CD14-positive monocyte (primary cell): ENCODE measurements around the gene HIF1A. TPM values are rescaled to one million over a fixed set of nuclear protein-coding genes. Genes with fewer than 3 reads are reported as not detected.

Source experiments
- DNase-seq, 3 donors: peaks; one replicate each; pipeline ENCODE4 v3.0.0-alpha.2; 2011 to 2022
- H2AFZ ChIP-seq: 2 replicates; pipeline ENCODE4 v1.6.0; 2012; ENCODE audit warnings: mild to moderate bottlenecking, low read depth, low read length, inconsistent platforms; ENCODE audit not compliant: insufficient read depth, poor library complexity, severe bottlenecking
- H3K27ac ChIP-seq, 2 donors: 1 replicate in 1 of 2; 2 replicates in 1 of 2; pipeline ENCODE4 v1.5.1; 2012 to 2013; ENCODE audit warnings: low read length in 2 of 2, control low read depth in 1 of 2, inconsistent platforms in 1 of 2, low read depth in 1 of 2, mild to moderate bottlenecking in 1 of 2
- H3K27me3 ChIP-seq, 2 donors: one replicate each; pipeline versions ENCODE4 v1.6.0 to v1.6.1; 2011 to 2013; ENCODE audit warnings: low read length in 2 of 2; ENCODE audit not compliant: control insufficient read depth in 2 of 2, insufficient read depth in 2 of 2
- H3K36me3 ChIP-seq, 2 donors: replicated peaks in 1 of 2; 1 replicate in 1 of 2; 2 replicates in 1 of 2; pipeline versions ENCODE4 v1.5.1 to v1.6.1; 2012 to 2013; ENCODE audit warnings: low read length in 2 of 2, control low read depth in 1 of 2, inconsistent platforms in 1 of 2, mild to moderate bottlenecking in 1 of 2; ENCODE audit not compliant: insufficient read depth in 2 of 2, control insufficient read depth in 1 of 2
- H3K4me1 ChIP-seq, 2 donors: 1 replicate in 1 of 2; 2 replicates in 1 of 2; pipeline versions ENCODE4 v1.5.1 to v1.6.1; 2012 to 2013; ENCODE audit warnings: low read length in 2 of 2, control low read depth in 1 of 2, inconsistent platforms in 1 of 2, mild to moderate bottlenecking in 1 of 2, moderate library complexity in 1 of 2; ENCODE audit not compliant: insufficient read depth in 2 of 2, control insufficient read depth in 1 of 2
- H3K4me2 ChIP-seq: replicated peaks from 2 replicates; pipeline ENCODE3; 2012; ENCODE audit warnings: low read length, moderate library complexity, mild to moderate bottlenecking; ENCODE audit not compliant: poor library complexity, severe bottlenecking; ENCODE audit errors: extremely low read depth
- H3K4me3 ChIP-seq, 3 experiments: fragments of 200-600 bp in 1 of 3; sonication (generic) in 1 of 3; replicated peaks in 1 of 3; 1 replicate in 2 of 3; 2 replicates in 1 of 3; pipeline ENCODE4 v1.5.1; 2011 to 2013; ENCODE audit warnings: low read length in 3 of 3, mild to moderate bottlenecking in 3 of 3, control low read depth in 2 of 3, low read depth in 2 of 3, inconsistent platforms in 1 of 3, moderate library complexity in 1 of 3
- H3K79me2 ChIP-seq: 2 replicates; pipeline ENCODE4 v1.6.0; 2012; ENCODE audit warnings: mild to moderate bottlenecking, control low read depth, inconsistent platforms, low read length, moderate library complexity; ENCODE audit not compliant: insufficient read depth
- H3K9ac ChIP-seq: 2 replicates; pipeline ENCODE4 v1.6.0; 2017; ENCODE audit warnings: low read length, mild to moderate bottlenecking; ENCODE audit not compliant: insufficient read depth, poor library complexity, severe bottlenecking
- H3K9me3 ChIP-seq, 2 donors: replicated peaks in 1 of 2; 1 replicate in 1 of 2; 2 replicates in 1 of 2; pipeline versions ENCODE4 v1.5.1 to v1.6.1; 2012 to 2013; ENCODE audit warnings: low read length in 2 of 2, control low read depth in 1 of 2; ENCODE audit not compliant: control insufficient read depth in 1 of 2, insufficient read depth in 1 of 2
- H4K20me1 ChIP-seq: 2 replicates; pipeline ENCODE4 v1.6.0; 2012; ENCODE audit warnings: mild to moderate bottlenecking, low read length, control low read depth, moderate library complexity; ENCODE audit not compliant: insufficient read depth
- H3K27ac Mint-ChIP-seq, 7 donors: one replicate each; pipeline ENCODE4 v1.8.0; 2020; ENCODE audit warnings: mild to moderate bottlenecking in 7 of 7, mixed read lengths in 7 of 7, moderate library complexity in 6 of 7, inconsistent platforms in 2 of 7
- H3K27me3 Mint-ChIP-seq, 3 donors: one replicate each; pipeline ENCODE4 v1.8.0; 2021 to 2022; ENCODE audit warnings: low read depth in 3 of 3, mild to moderate bottlenecking in 3 of 3, mixed read lengths in 3 of 3, moderate library complexity in 3 of 3, inconsistent platforms in 1 of 3
- H3K36me3 Mint-ChIP-seq, 2 donors: one replicate each; pipeline ENCODE4 v1.8.0; 2020; ENCODE audit warnings: mixed read lengths in 2 of 2, inconsistent platforms in 1 of 2, mild to moderate bottlenecking in 1 of 2
- H3K4me1 Mint-ChIP-seq: one replicate; pipeline ENCODE4 v1.8.0; 2020; ENCODE audit warnings: mild to moderate bottlenecking, mixed read lengths
- H3K4me3 Mint-ChIP-seq, 2 donors: one replicate each; pipeline ENCODE4 v1.8.0; 2020; ENCODE audit warnings: mild to moderate bottlenecking in 2 of 2, mixed read lengths in 2 of 2, moderate library complexity in 1 of 2
- H3K9me3 Mint-ChIP-seq, 7 donors: one replicate each; pipeline ENCODE4 v1.8.0; 2020 to 2022; ENCODE audit warnings: mixed read lengths in 7 of 7, mild to moderate bottlenecking in 6 of 7, moderate library complexity in 6 of 7, inconsistent platforms in 2 of 7
- WGBS: methylation state at CpG from one replicate; pipeline ENCODE4 v1.1.5; 2013; ENCODE audit warnings: missing lambda C conversion rate; ENCODE audit not compliant: insufficient coverage; 5-methylcytosine and 5-hydroxymethylcytosine counted together
- intact Hi-C, 2 donors: fragments of 100-400 bp; cut with micrococcal nuclease; formaldehyde crosslinking; loops; one replicate each; pipeline versions ENCODE4 v1.15.0 to v1.15.1; 2023
- polyA plus RNA-seq, 3 donors: library from polyadenylated mRNA; depleted of rRNA in 1 of 3; unstranded in 2 of 3; stranded (reverse) in 1 of 3; fragments of 300-500 nt in 2 of 3; fragments of >200 nt in 1 of 3; fragmentation: Illumina TruSeq in 2 of 3; gene quantifications; 1 replicate in 2 of 3; 2 replicates in 1 of 3; pipeline ENCODE4 v1.2.3, GENCODE V29; 2012 to 2021
- TF ChIP-seq, protein P1 (sequence below): fragments of 200-600 bp; IDR thresholded peaks from one replicate; pipeline ENCODE4 v1.8.0; 2022; ENCODE audit warnings: antibody characterized with exemption, mild to moderate bottlenecking

HIF1A gene
- polyA plus RNA-seq, 3 donors = 79.0 to 137 (median 137) TPM

DNA sequence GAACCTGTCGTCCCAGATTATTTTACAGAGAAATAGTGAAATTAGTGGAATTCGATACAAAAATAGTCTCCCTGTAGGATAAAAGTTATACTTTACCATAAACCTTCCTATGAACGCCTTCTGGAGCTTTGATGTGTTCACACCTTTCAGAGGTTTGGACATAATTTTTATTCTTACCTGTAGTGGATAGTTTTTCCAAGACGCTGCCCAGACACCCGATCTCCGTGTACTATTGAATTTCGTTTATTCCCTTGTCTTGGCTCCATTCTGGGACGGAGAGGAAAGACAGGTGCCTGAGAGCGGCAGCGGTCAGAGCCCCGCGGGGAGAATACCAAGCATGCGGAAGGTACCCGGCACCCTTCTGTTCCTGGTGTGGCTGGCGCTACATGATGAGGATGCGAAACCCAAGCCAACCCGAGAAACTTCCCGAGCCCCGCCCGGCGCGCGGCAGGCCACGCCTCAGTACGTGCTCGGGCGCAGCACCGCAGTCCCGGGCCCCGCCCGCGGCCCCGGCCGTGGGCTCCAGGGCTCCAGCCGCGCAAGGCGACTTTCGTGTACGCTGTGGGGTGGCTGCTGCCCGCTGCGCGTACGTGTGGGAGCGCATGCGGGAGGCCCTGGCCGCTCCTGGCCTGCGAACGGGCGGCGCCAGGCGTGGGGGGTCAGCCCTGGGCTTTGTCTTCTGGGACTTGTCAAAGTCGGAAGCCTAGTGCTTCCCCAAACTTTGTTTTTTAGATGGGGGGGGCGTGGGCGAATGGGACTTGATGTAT, 55.6 kb downstream of the HIF1A start:
- Histone ChIP-seq H3K4me3 (peak overlapping the region; percentile 54 to 95 (median 80)), H3K4me2 (peak overlapping the region; percentile 85), H2AFZ (peak overlapping the region; percentile 55), H3K27me3 (no peaks in the 10 kb centered on the region), H3K79me2 (no peaks in the 10 kb centered on the region), H3K27ac (peak overlapping the region; percentile 70 to 84), H3K9ac (peak overlapping the region; percentile 73), H3K9me3 (no peaks in the 10 kb centered on the region), H3K36me3 (peaks cover 19 to 26% of the 10 kb centered on the region in 2 donors), H3K4me1 (peaks cover 37 to 49% of the 10 kb centered on the region in 2 donors), H4K20me1 (no peaks in the 10 kb centered on the region)
- peak; percentile 78 to 88 (median 84) for DNase-seq
- Mint-ChIP-seq H3K4me1 (peaks cover 41% of the 10 kb centered on the region), H3K4me3 (peak overlapping the region; percentile 82 to 92), H3K27me3 (peaks cover 0 to 1% (median 0%) of the 10 kb centered on the region in 3 donors), H3K36me3 (peaks cover 20 to 23% of the 10 kb centered on the region in 2 donors), H3K27ac (peak overlapping the region; percentile 86 to 95 (median 92)), H3K9me3 (peaks cover 0 to 2% (median 0%) of the 10 kb centered on the region in 7 donors)
- TF ChIP-seq, protein P1, sequence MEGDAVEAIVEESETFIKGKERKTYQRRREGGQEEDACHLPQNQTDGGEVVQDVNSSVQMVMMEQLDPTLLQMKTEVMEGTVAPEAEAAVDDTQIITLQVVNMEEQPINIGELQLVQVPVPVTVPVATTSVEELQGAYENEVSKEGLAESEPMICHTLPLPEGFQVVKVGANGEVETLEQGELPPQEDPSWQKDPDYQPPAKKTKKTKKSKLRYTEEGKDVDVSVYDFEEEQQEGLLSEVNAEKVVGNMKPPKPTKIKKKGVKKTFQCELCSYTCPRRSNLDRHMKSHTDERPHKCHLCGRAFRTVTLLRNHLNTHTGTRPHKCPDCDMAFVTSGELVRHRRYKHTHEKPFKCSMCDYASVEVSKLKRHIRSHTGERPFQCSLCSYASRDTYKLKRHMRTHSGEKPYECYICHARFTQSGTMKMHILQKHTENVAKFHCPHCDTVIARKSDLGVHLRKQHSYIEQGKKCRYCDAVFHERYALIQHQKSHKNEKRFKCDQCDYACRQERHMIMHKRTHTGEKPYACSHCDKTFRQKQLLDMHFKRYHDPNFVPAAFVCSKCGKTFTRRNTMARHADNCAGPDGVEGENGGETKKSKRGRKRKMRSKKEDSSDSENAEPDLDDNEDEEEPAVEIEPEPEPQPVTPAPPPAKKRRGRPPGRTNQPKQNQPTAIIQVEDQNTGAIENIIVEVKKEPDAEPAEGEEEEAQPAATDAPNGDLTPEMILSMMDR = no peak
- intact Hi-C loops = loop anchor here in 1 of 2 donors (5.0 kb wide), 1 partner anchor 279 kb away; no protein-coding TSS in a partner anchor
- under 1% methylated on average over 51 of the region's 54 CpGs for WGBS

DNA sequence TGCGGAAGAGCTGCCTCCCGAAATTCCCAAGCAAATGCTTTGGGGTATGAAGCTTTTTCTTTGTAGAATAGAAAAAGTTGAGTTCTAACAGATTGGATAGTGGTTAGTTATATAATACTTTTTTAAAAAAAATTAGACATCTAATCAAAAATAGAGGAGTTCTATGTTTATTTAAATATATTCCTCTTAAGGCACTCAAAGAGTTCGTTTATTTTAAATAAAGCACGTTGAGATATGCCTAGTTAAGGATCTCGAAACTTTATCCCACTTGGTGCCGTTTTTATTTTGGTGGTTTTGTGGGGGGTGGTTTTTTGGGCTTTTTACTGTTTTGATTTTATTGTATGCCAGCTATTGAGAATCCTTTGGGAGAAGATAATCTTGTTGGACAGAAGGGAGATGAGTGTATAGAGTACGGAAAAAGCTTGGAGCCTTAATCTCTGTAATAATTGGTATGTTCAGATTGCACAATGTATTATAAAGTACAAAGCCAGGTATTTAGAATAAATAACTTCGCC, 56.2 kb downstream of the HIF1A start:
- 17% methylated on average over 4 of the region's 8 CpGs for WGBS
- Histone ChIP-seq H2AFZ (peak overlapping the region; percentile 55), H3K4me2 (peak overlapping the region; percentile 85), H3K79me2 (no peaks in the 10 kb centered on the region), H3K9ac (peak overlapping the region; percentile 73), H3K9me3 (no peaks in the 10 kb centered on the region), H4K20me1 (no peaks in the 10 kb centered on the region), H3K4me3 (peak overlapping the region; percentile 54 to 95 (median 80)), H3K36me3 (peaks cover 14 to 20% of the 10 kb centered on the region in 2 donors), H3K4me1 (peaks cover 37 to 49% of the 10 kb centered on the region in 2 donors), H3K27ac (peak overlapping the region; percentile 70 to 84), H3K27me3 (no peaks in the 10 kb centered on the region)
- intact Hi-C loops = loop anchor here in 1 of 2 donors (5.0 kb wide), 1 partner anchor 279 kb away; no protein-coding TSS in a partner anchor
- Mint-ChIP-seq H3K4me3 (peak overlapping the region; percentile 56 to 81), H3K27me3 (peaks cover 0 to 3% (median 1%) of the 10 kb centered on the region in 3 donors), H3K4me1 (peaks cover 41% of the 10 kb centered on the region), H3K9me3 (peaks cover 0 to 2% (median 0%) of the 10 kb centered on the region in 7 donors), H3K36me3 (peaks cover 16 to 17% of the 10 kb centered on the region in 2 donors), H3K27ac (peak overlapping the region in 6 of 7 donors; percentile 76 to 89 (median 84))
- TF ChIP-seq, protein P1 = no peak
- DNase-seq = no peak
